Mesodermal cell (in vitro differentiated cells): ENCODE data around the gene DIAPH3.

Experiments used
- H3K27ac ChIP-seq: 2 replicates; pipeline ENCODE4 v1.7.0; 2013; ENCODE audit warnings: mild to moderate bottlenecking, low read depth, low read length, moderate library complexity; ENCODE audit not compliant: severe bottlenecking
- H3K36me3 ChIP-seq: 2 replicates; pipeline ENCODE4 v1.7.1; 2013; ENCODE audit warnings: mild to moderate bottlenecking, low read length, moderate library complexity; ENCODE audit not compliant: control insufficient read depth, insufficient read depth
- H3K4me1 ChIP-seq: one replicate; pipeline ENCODE4 v1.7.1; 2013; ENCODE audit warnings: mild to moderate bottlenecking, low read length; ENCODE audit not compliant: insufficient read depth, control insufficient read depth, poor library complexity, severe bottlenecking
- H3K4me3 ChIP-seq: 2 replicates; pipeline ENCODE4 v1.7.0; 2013; ENCODE audit warnings: low read length, control low read depth, mild to moderate bottlenecking; ENCODE audit not compliant: insufficient read depth, poor library complexity, severe bottlenecking; ENCODE audit errors: extremely low read depth
- H3K9me3 ChIP-seq: 2 replicates; pipeline ENCODE4 v1.7.1; 2013; ENCODE audit warnings: mild to moderate bottlenecking, low read length, moderate library complexity; ENCODE audit not compliant: control insufficient read depth
- WGBS, 2 experiments: methylation state at CpG; one replicate each; pipeline ENCODE4 v1.1.5; 2013; ENCODE audit warnings: missing lambda C conversion rate in 2 of 2; ENCODE audit not compliant: insufficient coverage in 2 of 2; 5-methylcytosine and 5-hydroxymethylcytosine counted together

The DIAPH3 gene

GRCh38 chr13:59906413-59907049 is 257.2 kb downstream of the DIAPH3 start:
- Histone ChIP-seq H3K4me1 (no peaks in the 10 kb centered on the region), H3K27ac (no peak overlapping the region), H3K9me3 (no peaks in the 10 kb centered on the region), H3K4me3 (no peak overlapping the region), H3K36me3 (peaks cover 11% of the 10 kb centered on the region)
- WGBS, 2 experiments = 57 to 100% methylated on average over 1 of the region's 7 CpGs

- peaks cover 14% of the 10 kb centered on the region for H3K36me3 ChIP-seq
- no peaks in the 10 kb centered on the region for H3K4me1 ChIP-seq
- no peak overlapping the region for H3K4me3 ChIP-seq
- no peaks in the 10 kb centered on the region for H3K9me3 ChIP-seq
- H3K27ac ChIP-seq = no peak overlapping the region
- WGBS, 2 experiments = 86 to 92% methylated on average over 3 of the region's 3 CpGs
Measured at GRCh38 chr13:59901191-59901590, 262.5 kb downstream of the DIAPH3 start.

GRCh38 chr13:59898066-59898465 is 265.7 kb downstream of the DIAPH3 start:
- H3K4me3 ChIP-seq = no peak overlapping the region
- no peaks in the 10 kb centered on the region for H3K4me1 ChIP-seq
- no peaks in the 10 kb centered on the region for H3K9me3 ChIP-seq
- 100% methylated on average over 1 of the region's 2 CpGs; no CpG with 5 or more reads in 1 of the 2 experiments for WGBS, 2 experiments
- peaks cover 14% of the 10 kb centered on the region for H3K36me3 ChIP-seq
- no peak overlapping the region for H3K27ac ChIP-seq

- no peaks in the 10 kb centered on the region for H3K4me1 ChIP-seq
- H3K9me3 ChIP-seq = no peaks in the 10 kb centered on the region
- no peak overlapping the region for H3K27ac ChIP-seq
- H3K36me3 ChIP-seq = no peaks in the 10 kb centered on the region
- no peak overlapping the region for H3K4me3 ChIP-seq
- no CpG with 5 or more reads among the region's 1 CpG for WGBS, 2 experiments
Measured at GRCh38 chr13:59893266-59893665, 270.5 kb downstream of the DIAPH3 start.

GRCh38 chr13:59891053-59891452 is 272.7 kb downstream of the DIAPH3 start:
- Histone ChIP-seq H3K4me3 (no peak overlapping the region), H3K4me1 (no peaks in the 10 kb centered on the region), H3K36me3 (no peaks in the 10 kb centered on the region), H3K9me3 (no peaks in the 10 kb centered on the region), H3K27ac (no peak overlapping the region)

- no peaks in the 10 kb centered on the region for H3K4me1 ChIP-seq
- no peak overlapping the region for H3K4me3 ChIP-seq
- 80 to 100% methylated on average over 1 of the region's 1 CpG for WGBS, 2 experiments
- no peak overlapping the region for H3K27ac ChIP-seq
- no peaks in the 10 kb centered on the region for H3K9me3 ChIP-seq
- H3K36me3 ChIP-seq = no peaks in the 10 kb centered on the region
Measured at GRCh38 chr13:59890054-59890453, 273.7 kb downstream of the DIAPH3 start.

GRCh38 chr13:59888408-59888807 is 275.3 kb downstream of the DIAPH3 start:
- Histone ChIP-seq H3K4me3 (no peak overlapping the region), H3K36me3 (no peaks in the 10 kb centered on the region), H3K27ac (no peak overlapping the region), H3K9me3 (no peaks in the 10 kb centered on the region), H3K4me1 (no peaks in the 10 kb centered on the region)
- WGBS, 2 experiments = no CpG with 5 or more reads among the region's 2 CpGs

- Histone ChIP-seq H3K27ac (no peak overlapping the region), H3K4me1 (no peaks in the 10 kb centered on the region), H3K36me3 (no peaks in the 10 kb centered on the region), H3K4me3 (no peak overlapping the region), H3K9me3 (no peaks in the 10 kb centered on the region)
- WGBS, 2 experiments = 100% methylated on average over 1 of the region's 3 CpGs; no CpG with 5 or more reads in 1 of the 2 experiments
Measured at GRCh38 chr13:59885076-59885475, 278.7 kb downstream of the DIAPH3 start.

GRCh38 chr13:59883885-59884284 is 279.8 kb downstream of the DIAPH3 start:
- 96 to 100% methylated on average over 3 to 4 of the region's 5 CpGs for WGBS, 2 experiments
- no peak overlapping the region for H3K4me3 ChIP-seq
- H3K4me1 ChIP-seq = no peaks in the 10 kb centered on the region
- no peaks in the 10 kb centered on the region for H3K36me3 ChIP-seq
- no peaks in the 10 kb centered on the region for H3K9me3 ChIP-seq
- no peak overlapping the region for H3K27ac ChIP-seq

- H3K9me3 ChIP-seq = no peaks in the 10 kb centered on the region
- peaks cover 20% of the 10 kb centered on the region for H3K36me3 ChIP-seq
- no peak overlapping the region for H3K4me3 ChIP-seq
- H3K4me1 ChIP-seq = no peaks in the 10 kb centered on the region
- WGBS, 2 experiments = no CpG with 5 or more reads among the region's 1 CpG
- H3K27ac ChIP-seq = no peak overlapping the region
Measured at GRCh38 chr13:59880468-59880867, 283.3 kb downstream of the DIAPH3 start.

GRCh38 chr13:59879281-59879680 is 284.4 kb downstream of the DIAPH3 start:
- 100% methylated on average over 2 to 4 of the region's 4 CpGs for WGBS, 2 experiments
- Histone ChIP-seq H3K4me1 (no peaks in the 10 kb centered on the region), H3K4me3 (no peak overlapping the region), H3K27ac (no peak overlapping the region), H3K36me3 (peaks cover 25% of the 10 kb centered on the region), H3K9me3 (no peaks in the 10 kb centered on the region)
